ENCODE results near the gene RNPS1.

Gene RNPS1

GRCh38 chr16:2210386-2211365 lies 57.2 kb downstream of the RNPS1 start, which contains the start of gene BRICD5:
Gene BRICD5 (minus strand): TSS chr16:2210863. CDS start chr16:2210833, 30 bp downstream.
- DNase-seq: no peak

- DNase-seq: no peak
Observed at GRCh38 chr16:2210009-2210332, 58.0 kb downstream of the RNPS1 start.

- DNase-seq: no peak
Observed at GRCh38 chr16:2209258-2210008, 58.5 kb downstream of the RNPS1 start.

- no peak for DNase-seq
Observed at GRCh38 chr16:2208772-2209171, 59.2 kb downstream of the RNPS1 start.

- no peak for DNase-seq
Observed at GRCh38 chr16:2208308-2208707, 59.6 kb downstream of the RNPS1 start.

- DNase-seq: no peak
Observed at GRCh38 chr16:2207872-2208271, 60.1 kb downstream of the RNPS1 start.

- DNase-seq: no peak
Observed at GRCh38 chr16:2206780-2207433, 61.0 kb downstream of the RNPS1 start.

GRCh38 chr16:2206420-2206779 lies 61.5 kb downstream of the RNPS1 start:
- DNase-seq: no peak

GRCh38 chr16:2205967-2206313 lies 62.0 kb downstream of the RNPS1 start:
- peak in 1 of 2 experiments; percentile 50 for DNase-seq

- peak; percentile 37 to 68 for DNase-seq
Observed at GRCh38 chr16:2205104-2205966, 62.6 kb downstream of the RNPS1 start, which contains the start of gene MLST8. Gene MLST8 (plus strand): TSS chr16:2205454. CDS start chr16:2206086, 632 bp downstream.

GRCh38 chr16:2204416-2205103 lies 63.4 kb downstream of the RNPS1 start:
- no peak for DNase-seq

Data from SW 1271 (cell line).